Activated CD8-positive, alpha-beta memory T cell treated with anti-CD3 and anti-CD28 coated beads for 4 hours (primary cell): Measurements from ENCODE around the gene SUSD5.
"Not testable (repeated sequence)": the region's sequence is repeated elsewhere in the genome, so short reads cannot be mapped to it uniquely, and the experiment has no call there.

Source experiments
- DNase-seq, 2 donors: peaks; one replicate each; pipeline ENCODE4 v3.0.0-alpha.2; 2020; ENCODE audit warnings: low read depth in 2 of 2

SUSD5 gene

GRCh38 chr3:33115024-33115768 lies 103.4 kb downstream of the SUSD5 start:
- DNase-seq = no peak

GRCh38 chr3:33114622-33115023 lies 104.0 kb downstream of the SUSD5 start:
- DNase-seq = no peak

- peak; percentile 64 to 72 for DNase-seq
These were observed 104.6 kb downstream of the SUSD5 start, which contains the start of gene CRTAP for GRCh38 chr3:33113772-33114621. Gene CRTAP, plus strand, starts transcription at chr3:33114014. Its CDS starts 64 bp downstream, at chr3:33114078.

GRCh38 chr3:33111581-33111980 lies 107.0 kb downstream of the SUSD5 start:
- DNase-seq = no peak

GRCh38 chr3:33106854-33107253 lies 111.8 kb downstream of the SUSD5 start:
- DNase-seq = not testable (repeated sequence)

- DNase-seq = no peak
These were observed 113.2 kb downstream of the SUSD5 start for GRCh38 chr3:33105341-33105948.

- no peak for DNase-seq
These were observed 113.8 kb downstream of the SUSD5 start for GRCh38 chr3:33104803-33105202.

- no peak for DNase-seq
These were observed 115.1 kb downstream of the SUSD5 start for GRCh38 chr3:33103480-33103879.

- DNase-seq = no peak
These were observed 115.6 kb downstream of the SUSD5 start for GRCh38 chr3:33103034-33103433.

- no peak for DNase-seq
These were observed 118.4 kb downstream of the SUSD5 start for GRCh38 chr3:33100229-33100628.
